Kidney epithelial cell (primary cell): ENCODE results near the gene TOMM20. TPM values are rescaled to one million over a fixed set of nuclear protein-coding genes. Genes with fewer than 3 reads are reported as not detected.

Experiments
- DNase-seq: peaks from one replicate; pipeline ENCODE4 v3.0.0-alpha.2; 2010; ENCODE audit warnings: low read depth
- H3K27me3 ChIP-seq: 2 replicates; pipeline ENCODE4 v1.6.0; 2011; ENCODE audit warnings: low read length; ENCODE audit not compliant: control insufficient read depth, insufficient read depth
- H3K36me3 ChIP-seq: 2 replicates; pipeline ENCODE4 v1.5.1; 2011; ENCODE audit warnings: low read length; ENCODE audit not compliant: control insufficient read depth, insufficient read depth
- H3K4me3 ChIP-seq: 2 replicates; pipeline ENCODE4 v1.5.1; 2011; ENCODE audit warnings: low read depth, mild to moderate bottlenecking, control low read depth, low read length
- CTCF ChIP-seq: IDR thresholded peaks from 2 replicates; pipeline ENCODE4 v1.5.1; 2011; ENCODE audit warnings: mild to moderate bottlenecking, moderate library complexity, low read length, control low read depth, inconsistent platforms; ENCODE audit not compliant: insufficient read depth, poor library complexity, severe bottlenecking
- total RNA-seq: library from RNA; depleted of rRNA; stranded (reverse); fragments of >200 nt; gene quantifications from 2 replicates; pipeline ENCODE4 v1.2.3, GENCODE V29; 2015

TOMM20 gene
- total RNA-seq, 1 donor from 2014 or later, result 139 TPM

DNA sequence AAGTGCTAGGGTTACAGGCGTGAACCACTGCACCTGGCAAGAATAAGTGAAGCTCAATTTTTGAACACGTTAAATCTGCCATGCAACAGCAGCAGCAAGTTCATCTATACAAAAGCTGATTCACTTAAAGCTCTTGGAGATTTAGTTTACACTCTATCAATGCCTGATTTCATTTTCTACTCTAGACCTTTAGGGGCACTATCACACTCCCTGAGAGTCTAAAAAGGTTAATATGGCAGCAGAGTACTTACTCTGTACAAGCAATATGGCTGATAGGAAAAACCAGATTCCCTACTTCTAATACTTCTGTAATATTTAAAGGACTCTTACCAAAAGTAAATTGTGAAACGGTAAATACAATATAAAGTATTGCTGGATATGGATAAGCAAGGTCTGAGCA lies 27.6 kb upstream of the TOMM20 start:
- Histone ChIP-seq H3K4me3 (no peak overlapping the region), H3K36me3 (peaks cover 2% of the 10 kb centered on the region), H3K27me3 (no peaks in the 10 kb centered on the region)
- no peak for TF ChIP-seq CTCF
- DNase-seq, result no peak

GRCh38 chr1:235152235-235152634 lies 23.6 kb upstream of the TOMM20 start:
- no peak for TF ChIP-seq CTCF
- DNase-seq, result no peak
- H3K36me3 ChIP-seq, result no peaks in the 10 kb centered on the region
- H3K27me3 ChIP-seq, result no peaks in the 10 kb centered on the region
- no peak overlapping the region for H3K4me3 ChIP-seq

- TF ChIP-seq CTCF, result no peak
- no peaks in the 10 kb centered on the region for H3K36me3 ChIP-seq
- no peak overlapping the region for H3K4me3 ChIP-seq
- no peaks in the 10 kb centered on the region for H3K27me3 ChIP-seq
- DNase-seq, result no peak
These were observed 22.4 kb upstream of the TOMM20 start for GRCh38 chr1:235151033-235151432.

- no peak for TF ChIP-seq CTCF
- Histone ChIP-seq H3K27me3 (no peaks in the 10 kb centered on the region), H3K36me3 (no peaks in the 10 kb centered on the region), H3K4me3 (no peak overlapping the region)
- no peak for DNase-seq
These were observed 21.2 kb upstream of the TOMM20 start for GRCh38 chr1:235149824-235150223.

DNA sequence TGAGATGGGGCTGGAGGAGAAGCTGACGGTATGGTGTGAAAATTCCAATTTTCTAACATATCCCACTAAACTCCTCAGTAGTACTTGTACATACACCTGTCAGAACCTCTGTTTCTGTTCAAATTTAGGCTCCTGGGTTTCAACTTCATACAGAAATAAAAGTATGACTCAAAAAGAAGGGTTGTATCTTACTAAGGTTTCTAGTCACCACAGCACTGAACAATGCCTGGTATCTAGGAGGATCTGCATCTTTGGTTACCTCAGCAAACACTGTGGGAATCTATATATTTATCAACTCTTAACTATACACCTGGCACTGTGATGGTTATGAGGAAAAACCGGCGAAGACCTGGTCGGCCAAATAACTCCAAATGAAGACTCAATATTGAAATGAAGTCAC lies 18.6 kb upstream of the TOMM20 start:
- no peaks in the 10 kb centered on the region for H3K36me3 ChIP-seq
- no peak for TF ChIP-seq CTCF

GRCh38 chr1:235145639-235146038 lies 17.0 kb upstream of the TOMM20 start:
- Histone ChIP-seq H3K27me3 (no peaks in the 10 kb centered on the region), H3K36me3 (no peaks in the 10 kb centered on the region), H3K4me3 (no peak overlapping the region)
- DNase-seq, result no peak
- TF ChIP-seq CTCF, result no peak

More for the DNA sequence above, 18.6 kb upstream of the TOMM20 start:
- H3K27me3 ChIP-seq, result no peaks in the 10 kb centered on the region
- no peak overlapping the region for H3K4me3 ChIP-seq
- no peak for DNase-seq
